A549 (cell line): Measurements from ENCODE around the gene GSK3A.

Experiments used
- E2F6 ChIP-seq: IDR thresholded peaks from 2 replicates; pipeline ENCODE4 v1.6.1; 2012; ENCODE audit warnings: low read depth, borderline replicate concordance
- JUNB ChIP-seq: fragments of >200 bp; sonication (Bioruptor Twin); formaldehyde crosslinking; IDR thresholded peaks from 2 replicates; pipeline ENCODE4 v1.6.1; 2016
- POLR2A ChIP-seq: IDR thresholded peaks from 2 replicates; pipeline ENCODE4 v1.6.1; 2012; ENCODE audit warnings: mild to moderate bottlenecking, low read length
- REST ChIP-seq: fragments of 200-600 bp; sonication (generic); IDR thresholded peaks from 2 replicates; pipeline ENCODE4 v1.6.1; 2016; ENCODE audit warnings: antibody characterized with exemption, mild to moderate bottlenecking, moderate library complexity
- RFX5 ChIP-seq: fragments of 450-650 bp; IDR thresholded peaks from 2 replicates; pipeline ENCODE4 v1.7.1; 2014; ENCODE audit warnings: antibody characterized with exemption, mild to moderate bottlenecking, moderate library complexity
- USF2 ChIP-seq: fragments of 450-650 bp; IDR thresholded peaks from 2 replicates; pipeline ENCODE4 v1.6.1; 2014; ENCODE audit warnings: antibody characterized with exemption
- ZC3H11A ChIP-seq: fragments of 450-650 bp; IDR thresholded peaks from 2 replicates; pipeline ENCODE4 v1.6.1; 2014; ENCODE audit warnings: antibody characterized with exemption, mild to moderate bottlenecking
- TF ChIP-seq, protein P1 (sequence below): fragments of >200 bp; sonication (Bioruptor Twin); formaldehyde crosslinking; IDR thresholded peaks from 3 replicates; pipeline ENCODE4 v1.5.1; 2016

DNA sequence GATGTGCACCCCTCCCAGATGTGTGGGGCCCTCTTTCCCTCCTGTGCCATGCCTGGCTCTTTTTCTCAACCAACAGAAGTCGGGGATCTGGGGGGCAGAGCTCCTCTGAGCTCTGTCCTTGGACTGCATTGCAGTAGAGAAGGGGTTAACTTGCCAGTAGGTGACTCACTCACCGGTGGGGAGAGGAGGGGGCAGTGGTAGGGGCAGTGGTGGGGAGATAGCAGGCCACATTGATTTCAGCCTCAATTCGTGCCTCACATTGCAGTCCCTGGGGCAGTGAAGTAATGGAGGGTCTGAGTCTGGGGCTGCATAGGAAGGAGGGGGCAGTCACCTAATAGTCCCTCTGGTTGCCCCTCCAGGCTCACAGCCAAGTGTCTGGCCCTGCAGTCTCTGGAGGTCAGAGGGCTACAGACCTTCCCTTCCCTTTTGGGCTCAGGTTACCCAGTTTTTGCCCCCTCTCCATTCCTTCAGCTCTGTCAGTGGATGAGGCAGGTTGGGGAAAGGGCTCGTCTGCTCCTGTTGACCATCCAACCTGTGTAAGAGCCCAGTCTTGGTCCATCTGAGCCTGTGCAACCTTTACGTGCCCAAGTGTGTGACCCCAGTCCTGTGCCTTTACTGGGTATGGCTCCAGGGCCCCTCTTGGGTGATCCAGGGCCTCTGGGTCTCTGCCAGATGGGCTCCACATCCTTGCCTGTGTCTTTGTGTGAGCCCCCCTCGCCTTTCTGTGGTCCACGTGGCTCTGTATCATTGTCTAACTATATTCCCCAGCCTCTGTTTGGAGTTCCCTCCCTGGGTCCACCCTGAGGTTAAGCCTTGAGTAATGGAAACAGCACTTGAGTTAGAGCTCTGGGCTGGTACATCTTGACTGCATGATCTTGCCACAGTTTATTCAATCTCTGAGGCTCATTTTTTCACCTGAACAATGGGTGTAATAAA is 39.7 kb upstream of the GSK3A start:
- TF ChIP-seq, protein P1, sequence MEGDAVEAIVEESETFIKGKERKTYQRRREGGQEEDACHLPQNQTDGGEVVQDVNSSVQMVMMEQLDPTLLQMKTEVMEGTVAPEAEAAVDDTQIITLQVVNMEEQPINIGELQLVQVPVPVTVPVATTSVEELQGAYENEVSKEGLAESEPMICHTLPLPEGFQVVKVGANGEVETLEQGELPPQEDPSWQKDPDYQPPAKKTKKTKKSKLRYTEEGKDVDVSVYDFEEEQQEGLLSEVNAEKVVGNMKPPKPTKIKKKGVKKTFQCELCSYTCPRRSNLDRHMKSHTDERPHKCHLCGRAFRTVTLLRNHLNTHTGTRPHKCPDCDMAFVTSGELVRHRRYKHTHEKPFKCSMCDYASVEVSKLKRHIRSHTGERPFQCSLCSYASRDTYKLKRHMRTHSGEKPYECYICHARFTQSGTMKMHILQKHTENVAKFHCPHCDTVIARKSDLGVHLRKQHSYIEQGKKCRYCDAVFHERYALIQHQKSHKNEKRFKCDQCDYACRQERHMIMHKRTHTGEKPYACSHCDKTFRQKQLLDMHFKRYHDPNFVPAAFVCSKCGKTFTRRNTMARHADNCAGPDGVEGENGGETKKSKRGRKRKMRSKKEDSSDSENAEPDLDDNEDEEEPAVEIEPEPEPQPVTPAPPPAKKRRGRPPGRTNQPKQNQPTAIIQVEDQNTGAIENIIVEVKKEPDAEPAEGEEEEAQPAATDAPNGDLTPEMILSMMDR = no peak
- no peak for TF ChIP-seq ZC3H11A
- no peak for TF ChIP-seq USF2
- peak; percentile 36; the same call in 1 of the 2 replicates for TF ChIP-seq JUNB
- 0 out of 2 replicates have a peak, but pooled peaks have one; percentile 34 for TF ChIP-seq E2F6
- no peak for TF ChIP-seq REST
- TF ChIP-seq POLR2A = no peak
- TF ChIP-seq RFX5 = no peak
